GM19240 (cell line): ENCODE results near the gene MROH2B.

Experiments used
- DNase-seq: peaks from one replicate; pipeline ENCODE4 v3.0.0; 2011; ENCODE audit warnings: low spot score; ENCODE audit not compliant: insufficient read length

MROH2B gene

DNA sequence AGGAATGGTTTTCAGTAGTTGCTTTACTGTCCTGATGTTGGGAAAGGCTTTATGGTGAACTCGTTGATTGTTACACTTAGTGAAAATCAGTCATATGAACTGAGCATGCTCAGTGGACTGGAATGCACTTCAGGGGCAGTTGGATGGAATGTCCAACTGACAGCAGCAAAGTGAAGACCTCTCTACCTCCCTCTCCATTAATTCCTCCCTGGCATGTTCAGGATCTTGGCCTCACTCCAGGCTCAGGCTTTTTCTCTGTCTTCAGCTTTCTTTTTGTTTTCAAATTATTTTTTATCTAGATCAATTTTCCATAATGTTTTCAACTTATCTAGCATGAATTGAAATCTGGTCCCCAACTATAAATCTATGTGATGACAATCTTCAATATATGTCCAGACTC, at the start of gene MROH2B:
Gene MROH2B (minus strand): TSS at position 101 of the 400 bp plus-strand sequence. CDS start 490 bp downstream, outside the sequence.
- no peak for DNase-seq

DNA sequence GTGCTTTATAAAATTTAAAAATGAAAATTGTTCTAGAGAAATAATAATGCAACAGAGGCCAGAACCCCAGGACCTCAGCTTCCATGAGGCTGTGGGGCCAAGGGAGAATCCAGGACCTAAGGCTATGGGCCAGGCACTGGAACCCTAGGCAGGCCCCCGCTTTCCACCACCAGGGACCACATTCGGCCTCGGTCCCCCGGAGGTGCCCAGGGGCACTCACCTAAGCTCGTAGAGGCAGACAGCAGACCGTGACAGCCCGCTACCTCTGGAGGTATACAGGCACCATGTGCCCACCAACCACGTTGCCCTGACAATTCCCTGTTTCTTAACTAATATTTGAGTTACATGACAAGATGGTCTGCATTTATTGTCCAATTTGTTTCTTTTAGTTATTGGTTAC, 49.5 kb upstream of the MROH2B start:
- no peak for DNase-seq

DNA sequence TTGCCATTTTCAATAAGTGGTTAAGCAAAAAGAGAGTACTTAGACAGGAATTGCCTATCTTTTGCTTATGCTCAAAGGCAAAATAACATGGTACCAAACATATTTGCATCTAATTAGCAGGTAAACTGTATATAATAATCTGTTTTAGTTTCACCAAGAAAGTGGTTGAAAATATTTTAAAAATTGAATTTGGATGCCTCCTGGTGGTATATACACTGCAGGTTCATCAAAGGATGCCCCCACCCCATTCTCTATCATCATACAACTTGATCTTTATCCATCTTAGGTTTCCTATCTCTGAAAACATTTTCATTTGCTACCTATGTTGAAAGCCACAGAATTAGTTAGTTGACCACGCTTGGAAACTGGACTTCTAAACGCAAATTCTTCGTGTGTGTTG, 47.0 kb upstream of the MROH2B start:
- no peak for DNase-seq

DNA sequence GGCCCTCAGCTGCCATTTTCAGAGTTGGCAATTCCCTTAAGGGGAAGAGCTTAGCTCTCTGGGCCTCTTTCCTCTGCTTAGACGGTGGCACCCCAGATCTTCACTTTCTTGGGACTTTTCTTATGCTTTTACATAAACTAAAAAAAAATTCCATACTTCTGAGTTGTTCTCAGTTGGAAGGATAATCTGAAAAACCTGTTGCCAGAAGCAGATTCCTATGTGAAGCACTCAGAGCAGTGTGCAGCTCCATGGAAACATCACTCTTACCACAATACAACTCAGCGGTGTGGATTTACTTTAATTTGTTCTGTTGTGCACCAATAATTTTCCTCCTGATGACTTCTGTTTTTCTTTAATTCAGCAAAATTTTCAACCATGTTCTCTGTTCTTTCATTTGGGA, 44.1 kb upstream of the MROH2B start:
- no peak for DNase-seq

DNA sequence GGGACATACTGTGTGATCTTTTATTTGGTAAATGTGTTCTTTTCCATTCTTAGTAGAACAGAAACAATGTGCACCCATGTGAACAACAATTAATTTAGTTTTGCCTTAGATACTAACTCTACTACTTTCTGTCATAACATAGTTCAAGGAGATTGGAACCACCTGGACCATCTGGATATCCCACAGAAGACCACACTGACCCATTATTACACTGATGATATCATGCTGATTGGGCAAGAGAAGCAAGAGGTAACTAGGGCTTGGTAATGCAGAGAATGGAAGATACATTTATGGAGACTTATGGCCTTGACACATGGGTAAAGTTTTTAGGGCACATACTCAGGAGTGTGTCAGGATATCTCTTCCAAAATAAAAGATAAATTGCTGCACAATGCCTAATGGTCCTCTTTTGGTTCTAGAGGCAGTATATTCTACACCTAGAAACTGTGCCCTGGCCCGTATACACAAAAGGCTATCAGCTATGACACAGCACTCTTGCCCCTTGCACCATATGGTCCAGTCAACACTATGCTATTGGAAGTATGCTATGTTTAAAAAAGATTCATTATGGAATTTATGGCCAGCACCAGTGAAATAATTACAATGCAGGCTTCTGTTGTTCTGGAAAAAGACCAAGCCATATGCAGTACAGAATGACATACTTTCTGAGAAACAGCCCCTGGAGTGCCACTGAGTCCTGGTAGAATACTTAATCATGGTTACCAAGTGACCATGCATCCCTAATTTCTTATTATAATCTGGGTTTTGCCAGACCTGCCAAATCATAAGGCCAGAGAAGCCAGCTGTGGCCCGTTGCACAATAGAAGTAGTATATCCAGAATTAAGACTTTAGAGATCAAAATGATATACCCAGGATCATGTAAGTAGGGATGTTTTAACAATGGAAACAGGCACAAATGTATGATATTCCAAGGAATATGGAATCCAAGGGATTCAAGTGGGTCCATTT, 41.6 kb upstream of the MROH2B start:
- no peak for DNase-seq

DNA sequence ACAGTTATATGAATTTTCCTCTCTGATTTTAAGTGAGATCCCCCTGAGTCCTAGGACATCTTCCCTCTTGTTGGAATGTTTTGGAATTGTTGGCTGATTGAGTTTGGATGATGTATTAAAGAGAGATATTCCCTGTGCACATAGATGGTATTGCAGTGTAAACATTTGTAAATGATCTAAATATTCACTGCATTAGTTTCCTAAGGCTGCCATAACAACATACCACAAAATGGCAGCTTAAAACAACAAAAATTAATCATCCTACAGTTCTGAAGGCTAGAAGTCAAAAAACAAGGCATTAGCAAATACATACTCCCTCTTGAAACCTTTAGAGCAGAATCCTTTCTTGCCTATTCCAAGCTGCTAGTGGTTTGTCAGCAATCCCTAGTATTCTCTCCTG, 38.0 kb upstream of the MROH2B start:
- no peak for DNase-seq

DNA sequence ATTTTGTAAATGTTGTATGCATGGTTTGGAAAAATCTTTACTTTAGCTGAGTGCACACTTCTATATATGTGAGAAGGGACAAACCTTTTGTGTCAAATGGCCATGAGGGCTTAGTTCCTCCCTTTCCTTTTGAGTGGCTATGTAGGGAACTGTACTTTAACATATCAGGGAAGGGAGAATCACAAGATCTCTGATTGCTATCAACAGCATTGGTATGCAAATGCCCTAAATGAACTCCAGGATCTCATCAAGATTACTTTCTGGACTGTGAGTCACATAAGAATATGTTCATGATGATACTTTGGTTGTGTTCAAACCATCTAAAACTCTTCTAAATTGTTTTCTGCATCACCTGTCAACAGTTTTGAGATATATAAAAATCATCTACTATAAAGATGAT, 31.2 kb upstream of the MROH2B start:
- no peak for DNase-seq

DNA sequence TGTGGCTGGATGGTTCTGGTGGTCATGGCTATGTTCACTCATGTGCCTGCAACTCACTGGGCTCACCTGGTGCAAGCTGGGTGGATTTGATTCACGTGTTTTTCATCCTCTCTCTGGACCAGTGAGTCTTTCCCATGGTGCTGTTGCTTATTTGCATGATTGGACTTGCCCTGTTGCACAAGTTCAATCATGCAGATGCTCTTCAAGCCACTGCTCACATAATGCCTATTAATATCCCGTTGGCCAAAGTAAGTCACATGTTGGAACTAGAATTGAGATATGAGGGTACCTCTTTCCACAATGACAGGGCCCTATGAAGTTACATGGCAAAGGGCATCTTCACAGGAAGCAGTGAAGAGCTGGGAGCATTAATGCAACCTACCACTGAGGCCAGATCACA, 26.5 kb upstream of the MROH2B start:
- DNase-seq, result no peak

DNA sequence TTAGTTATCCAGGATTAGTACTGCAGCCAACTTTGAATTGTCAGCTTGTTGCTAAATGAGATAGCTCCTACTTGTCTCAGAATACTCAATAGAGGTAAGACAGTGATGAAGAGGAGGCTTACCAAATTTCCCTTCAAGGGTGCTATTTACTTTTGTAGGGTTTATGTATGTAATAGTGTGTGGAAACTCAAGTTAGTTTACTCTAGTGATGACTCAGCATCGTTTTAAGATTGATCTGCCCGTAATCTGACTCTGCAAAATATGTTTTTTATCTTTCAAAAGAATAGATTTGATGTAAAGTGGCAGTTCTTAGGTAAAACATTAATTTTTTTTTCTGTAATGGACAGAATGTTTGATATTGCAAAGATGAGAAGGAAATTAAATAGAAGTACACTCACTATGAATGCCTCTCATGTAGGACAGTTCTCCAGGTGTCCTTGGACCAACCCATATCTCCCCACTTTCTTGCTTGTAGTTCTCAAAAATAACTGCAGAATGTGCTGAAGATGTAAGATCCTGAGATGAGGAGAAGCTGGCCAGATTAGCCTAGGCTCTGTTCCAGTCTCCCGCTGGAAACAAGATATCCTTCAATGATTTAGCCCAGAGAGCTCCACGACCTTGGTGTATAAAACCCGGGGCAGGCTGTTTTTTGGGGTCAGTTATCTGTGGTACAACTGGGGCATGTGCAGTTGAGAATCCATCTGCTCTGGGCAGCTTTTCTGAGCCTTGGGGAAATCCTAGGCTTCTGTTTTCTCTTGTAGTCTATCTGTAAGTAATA, 24.4 kb upstream of the MROH2B start:
- no peak for DNase-seq

DNA sequence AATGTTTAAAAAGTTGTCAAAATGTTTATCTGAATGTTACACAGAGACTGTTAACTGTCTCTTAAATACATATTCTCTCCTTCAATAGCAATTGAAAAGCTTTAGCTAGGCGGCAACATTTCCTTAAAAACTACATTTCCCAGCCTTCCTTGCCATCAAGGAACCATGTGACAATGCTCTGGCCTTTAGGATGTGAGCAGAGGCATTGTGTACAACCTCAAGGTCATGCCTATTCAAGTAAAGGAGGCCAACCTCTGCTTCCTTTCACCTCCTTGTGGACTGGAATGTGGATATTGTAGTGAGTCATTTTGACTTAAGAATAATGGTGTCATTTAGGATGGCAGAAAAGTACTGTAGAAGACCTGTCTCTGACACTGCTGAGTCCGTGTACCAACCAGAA, 23.7 kb upstream of the MROH2B start:
- DNase-seq, result no peak

DNA sequence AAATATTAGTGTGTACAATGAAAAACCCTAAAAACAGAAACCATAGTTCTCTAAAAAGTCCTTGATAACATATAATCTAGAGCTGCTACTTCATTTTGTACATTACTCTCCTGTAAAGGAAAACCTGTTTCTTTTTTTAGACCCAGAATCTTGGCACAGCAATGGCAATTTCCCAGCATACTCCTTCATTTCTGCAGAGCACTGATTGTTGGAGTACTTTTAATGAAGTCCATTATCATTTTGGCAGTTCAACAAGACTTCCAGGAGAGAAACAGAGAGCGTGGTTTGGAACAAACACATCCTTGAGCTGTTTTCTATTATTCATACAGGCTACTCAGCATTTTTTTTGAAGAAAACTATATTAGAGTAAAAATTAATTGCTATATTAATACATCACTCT, 22.7 kb upstream of the MROH2B start:
- no peak for DNase-seq

DNA sequence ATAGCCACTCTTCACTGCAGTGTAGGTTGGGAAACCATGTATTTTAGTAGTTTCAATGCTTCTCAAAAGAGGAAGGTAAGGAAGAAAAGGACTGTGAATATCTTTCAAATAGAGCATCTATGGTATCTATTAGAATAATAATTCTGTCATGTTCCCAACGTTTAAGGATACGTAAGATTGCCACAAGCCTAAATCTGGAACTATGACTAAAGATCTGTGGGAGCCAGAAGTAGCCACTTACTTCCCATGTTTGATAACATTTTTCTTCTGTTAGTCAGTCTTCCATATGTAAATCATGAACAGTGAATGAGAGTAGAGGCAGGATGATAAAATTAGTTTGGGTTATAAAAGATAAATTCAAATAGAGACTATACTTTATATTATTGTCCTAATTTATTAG, 16.3 kb upstream of the MROH2B start:
- no peak for DNase-seq

DNA sequence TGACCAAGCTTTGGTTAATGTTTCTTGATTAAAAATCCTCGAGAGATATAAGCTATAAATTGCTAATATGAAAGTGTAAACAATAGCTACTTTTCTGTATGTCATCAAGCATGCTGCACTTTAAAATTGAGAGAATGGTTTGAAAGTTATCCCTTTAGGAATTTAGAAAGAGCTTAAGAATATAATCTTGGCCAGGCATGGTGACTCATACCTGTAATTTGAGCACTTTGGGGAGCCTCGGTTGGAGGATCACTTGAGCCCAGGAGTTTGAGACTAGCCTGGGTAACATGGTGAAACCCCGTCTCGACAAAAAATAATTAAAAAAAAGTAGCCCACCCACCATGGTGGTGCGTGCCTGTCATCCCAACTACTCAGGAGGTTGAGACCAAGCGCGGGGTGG, 12.2 kb upstream of the MROH2B start:
- DNase-seq, result no peak

DNA sequence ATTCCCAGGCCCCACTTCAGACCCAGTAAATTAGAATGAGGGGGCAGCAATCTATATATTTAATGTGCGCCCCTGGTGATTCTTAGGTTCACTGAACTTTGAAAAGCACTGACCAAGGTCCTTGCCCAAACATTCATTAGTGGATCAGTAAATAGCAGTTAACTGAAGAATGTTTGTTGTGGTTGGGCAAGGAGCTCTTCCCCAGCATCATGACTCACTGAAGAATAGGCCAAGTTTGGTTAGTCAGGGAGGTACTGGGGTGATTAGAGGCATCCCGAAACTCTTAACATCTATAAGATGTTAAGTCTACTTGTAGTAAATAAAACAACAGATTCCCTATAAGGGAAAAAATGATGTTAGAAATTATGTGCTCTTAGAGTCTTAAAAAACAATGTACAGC, 833 bp upstream of the MROH2B start:
- no peak for DNase-seq

DNA sequence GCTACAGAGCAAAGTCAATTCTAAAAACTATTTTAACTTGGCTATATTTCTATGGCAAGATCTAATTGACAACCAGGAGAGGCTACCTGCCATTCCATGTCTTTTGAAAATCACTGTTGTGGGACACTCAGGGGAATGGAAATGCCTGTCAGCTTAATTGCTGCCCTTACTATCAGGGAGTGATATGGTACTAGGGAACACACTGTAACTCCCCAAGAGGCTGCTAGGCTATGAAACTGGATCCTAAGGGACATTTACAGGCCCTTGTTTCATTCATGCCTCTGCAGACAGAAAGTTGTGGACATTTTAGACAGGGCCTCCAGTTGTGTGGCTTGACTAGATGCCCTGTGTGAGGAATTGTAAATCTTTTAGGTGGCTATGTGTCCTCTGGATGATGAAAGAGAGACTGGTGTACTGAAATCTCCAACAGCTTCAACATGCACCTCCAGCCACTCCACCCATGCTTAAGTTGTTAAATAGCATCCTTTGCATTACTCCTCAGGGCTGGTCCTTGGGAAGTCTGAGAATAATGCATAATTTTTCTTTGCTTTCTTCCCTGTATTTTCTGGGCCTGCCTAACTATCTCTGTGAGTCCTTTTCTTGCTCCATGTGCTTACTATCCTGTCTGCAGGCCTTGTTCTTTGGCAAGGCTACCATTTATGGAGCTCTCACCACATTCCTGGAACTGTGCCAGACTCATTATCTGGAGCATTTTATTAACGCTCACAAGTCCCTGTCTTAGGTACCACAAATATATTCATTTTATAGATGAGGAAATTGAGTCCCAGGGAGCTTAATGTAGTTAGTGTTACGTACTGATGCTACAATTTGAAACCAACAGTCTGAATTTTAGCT, 3.2 kb downstream of the MROH2B start:
- no peak for DNase-seq

DNA sequence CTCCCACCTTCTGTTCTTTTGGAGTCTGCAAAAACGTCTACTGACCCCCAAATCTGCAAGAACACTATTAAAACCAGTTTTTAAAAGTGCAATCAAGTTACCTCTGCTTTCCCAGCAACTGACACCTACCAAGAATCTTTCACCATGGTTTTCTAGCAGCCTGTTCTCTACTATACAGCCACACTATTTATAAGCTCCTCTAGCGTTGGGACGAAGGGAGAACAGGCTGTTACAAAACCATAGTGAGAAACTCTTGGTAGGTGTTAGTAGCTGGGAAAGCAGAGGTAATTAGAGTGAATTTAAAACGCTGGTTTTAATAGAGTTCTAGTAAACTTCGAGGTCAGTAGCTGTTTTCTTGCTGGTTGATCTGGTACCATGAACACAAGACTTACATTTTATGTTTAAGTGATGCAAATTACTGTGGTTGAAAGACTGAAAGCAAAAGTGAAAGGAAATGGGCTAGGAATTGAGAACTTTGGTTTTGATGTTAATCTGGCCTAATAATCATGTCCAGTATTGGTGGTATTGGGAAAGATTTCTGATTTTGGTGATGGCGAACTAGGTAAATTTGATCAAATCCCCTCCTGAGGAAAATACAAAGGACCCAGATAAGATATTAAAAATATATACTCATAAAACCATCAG, 5.3 kb downstream of the MROH2B start:
- no peak for DNase-seq

DNA sequence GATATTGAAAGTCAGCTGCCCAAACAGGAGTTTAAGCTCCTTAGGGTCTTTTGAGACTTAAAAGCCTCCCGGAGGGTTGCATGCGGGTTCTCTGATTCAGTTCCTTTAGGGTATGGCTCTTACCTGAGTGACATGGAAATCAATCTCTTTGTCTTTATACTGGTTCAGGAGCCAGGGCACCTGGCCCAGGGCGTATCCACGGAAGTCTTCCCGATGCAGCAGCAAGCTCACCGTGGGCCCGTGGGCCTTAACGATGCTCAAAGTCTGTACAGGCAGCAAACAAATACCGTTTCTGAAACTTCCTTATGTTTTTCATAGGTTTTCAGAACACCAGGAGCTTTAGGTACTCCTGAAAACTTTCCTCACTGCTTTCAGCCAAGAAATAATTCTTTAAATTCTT, 13.2 kb downstream of the MROH2B start:
- DNase-seq, result no peak

DNA sequence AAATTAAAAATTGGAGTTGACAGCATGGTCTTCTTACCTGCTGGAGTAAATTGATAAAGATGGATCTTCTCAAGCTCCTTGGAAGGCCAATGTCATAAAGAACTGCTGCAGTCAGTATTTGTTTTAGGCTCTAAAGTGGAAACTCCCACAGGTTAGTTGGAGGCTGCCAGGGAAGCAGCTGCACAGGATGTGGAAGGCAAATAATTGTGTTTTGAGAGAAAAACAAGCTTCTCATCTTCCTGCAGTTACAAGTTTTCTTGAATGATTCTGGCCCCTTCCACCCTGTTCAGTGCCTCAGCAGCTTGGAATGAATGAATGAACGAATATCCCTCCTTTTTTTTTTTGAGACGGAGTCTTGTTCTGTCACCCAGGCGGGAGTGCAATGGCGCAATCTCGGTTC, 13.9 kb downstream of the MROH2B start:
- DNase-seq, result no peak

DNA sequence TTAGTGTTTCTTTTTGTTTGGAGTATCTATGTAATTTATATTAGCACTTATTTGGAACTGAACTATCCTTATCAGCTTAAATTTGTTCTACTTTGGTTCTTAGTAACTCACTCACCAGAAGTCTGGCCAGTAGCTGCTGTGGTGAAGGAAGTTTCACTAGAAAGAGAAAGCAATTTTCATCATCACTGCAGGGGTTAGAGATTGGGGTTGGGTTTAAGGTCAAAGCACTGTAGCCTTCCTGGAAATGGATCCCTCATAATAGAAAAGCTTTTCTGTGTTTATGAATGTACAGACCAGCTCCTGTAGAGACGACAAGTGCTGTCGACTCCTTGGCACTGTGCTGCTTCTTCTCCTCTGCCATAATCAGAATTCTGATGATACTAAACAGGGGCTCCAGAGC, 22.2 kb downstream of the MROH2B start:
- no peak for DNase-seq

DNA sequence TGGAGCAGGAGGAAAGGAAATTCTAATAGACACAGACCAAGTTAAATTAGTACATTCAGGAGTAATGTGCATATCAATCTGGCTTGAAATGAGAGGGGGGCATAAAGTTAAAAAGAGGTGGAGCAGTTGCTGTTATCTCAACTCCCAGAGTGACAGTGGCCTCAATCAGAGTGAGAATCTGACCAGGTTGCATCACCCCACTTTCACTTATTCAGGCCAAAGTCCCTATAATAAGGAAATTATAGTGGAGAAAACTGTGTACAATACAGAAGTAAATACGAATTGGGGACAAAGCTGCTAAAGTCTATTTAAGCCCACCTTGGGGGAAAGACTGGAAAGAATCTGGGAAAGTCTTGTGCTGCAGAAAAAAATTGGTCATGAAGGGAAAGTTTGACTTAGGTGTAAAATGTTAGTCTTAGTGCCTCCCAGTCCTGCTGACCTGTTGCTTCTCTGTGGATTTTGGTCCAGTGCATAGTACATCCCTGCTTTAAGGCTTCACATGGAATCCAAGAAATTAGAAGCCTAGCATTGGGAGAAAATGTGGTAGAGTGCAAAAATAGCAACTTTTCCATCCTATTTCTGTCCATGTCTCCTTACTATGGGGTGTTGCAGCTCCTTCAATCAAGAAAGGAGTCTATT, 27.9 kb downstream of the MROH2B start:
- no peak for DNase-seq

DNA sequence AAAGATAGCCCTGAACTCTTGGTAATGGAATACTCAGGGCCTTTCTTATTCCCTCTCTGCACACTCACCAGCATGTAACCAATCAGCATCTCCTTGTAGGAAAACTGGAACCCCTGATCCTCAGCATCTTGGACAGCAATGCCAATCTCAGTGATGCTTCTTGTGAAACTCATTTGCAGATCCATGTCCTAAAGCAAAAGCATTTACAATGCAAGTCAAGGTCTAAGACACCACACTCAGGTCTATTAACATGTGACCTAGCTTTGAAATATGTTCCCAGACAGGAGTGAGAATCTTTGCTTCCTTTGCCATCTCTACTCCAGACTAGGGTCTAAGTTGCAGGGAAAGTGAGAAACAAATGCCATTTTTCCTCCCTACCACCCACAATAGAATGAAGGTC, 38.2 kb downstream of the MROH2B start:
- no peak for DNase-seq
